VCaP (cell line): ENCODE measurements around the gene EGFR.

Experiments
- H3K27ac ChIP-seq: fragments of 450-650 bp; 2 replicates; pipeline ENCODE4 v1.5.1; 2017
- CTCF ChIP-seq: fragments of 450-650 bp; conservative IDR thresholded peaks from 2 replicates; pipeline ENCODE4 v1.5.1; 2017; ENCODE audit warnings: mild to moderate bottlenecking, moderate library complexity

The EGFR gene

GRCh38 chr7:55072251-55072650, 53.4 kb downstream of the EGFR start:
- no peak for TF ChIP-seq CTCF
- H3K27ac ChIP-seq: no peak overlapping the region

GRCh38 chr7:55073051-55073511, 54.3 kb downstream of the EGFR start:
- no peak for TF ChIP-seq CTCF
- H3K27ac ChIP-seq: no peak overlapping the region

GRCh38 chr7:55073976-55074528, 55.2 kb downstream of the EGFR start:
- no peak for TF ChIP-seq CTCF

GRCh38 chr7:55075464-55076021, 56.7 kb downstream of the EGFR start:
- no peak for TF ChIP-seq CTCF
- H3K27ac ChIP-seq: no peak overlapping the region

More at GRCh38 chr7:55073976-55074528, 55.2 kb downstream of the EGFR start:
- no peak overlapping the region for H3K27ac ChIP-seq

GRCh38 chr7:55077561-55078410, 59.0 kb downstream of the EGFR start:
- TF ChIP-seq CTCF: no peak
- H3K27ac ChIP-seq: no peak overlapping the region

GRCh38 chr7:55078465-55079372, 59.9 kb downstream of the EGFR start:
- TF ChIP-seq CTCF: no peak
- H3K27ac ChIP-seq: no peak overlapping the region
